ENCODE data around the gene TMEM119.
"Not testable (repeated sequence)": the region's sequence is repeated elsewhere in the genome, so short reads cannot be mapped to it uniquely, and the experiment has no call there.

Gene TMEM119

DNA sequence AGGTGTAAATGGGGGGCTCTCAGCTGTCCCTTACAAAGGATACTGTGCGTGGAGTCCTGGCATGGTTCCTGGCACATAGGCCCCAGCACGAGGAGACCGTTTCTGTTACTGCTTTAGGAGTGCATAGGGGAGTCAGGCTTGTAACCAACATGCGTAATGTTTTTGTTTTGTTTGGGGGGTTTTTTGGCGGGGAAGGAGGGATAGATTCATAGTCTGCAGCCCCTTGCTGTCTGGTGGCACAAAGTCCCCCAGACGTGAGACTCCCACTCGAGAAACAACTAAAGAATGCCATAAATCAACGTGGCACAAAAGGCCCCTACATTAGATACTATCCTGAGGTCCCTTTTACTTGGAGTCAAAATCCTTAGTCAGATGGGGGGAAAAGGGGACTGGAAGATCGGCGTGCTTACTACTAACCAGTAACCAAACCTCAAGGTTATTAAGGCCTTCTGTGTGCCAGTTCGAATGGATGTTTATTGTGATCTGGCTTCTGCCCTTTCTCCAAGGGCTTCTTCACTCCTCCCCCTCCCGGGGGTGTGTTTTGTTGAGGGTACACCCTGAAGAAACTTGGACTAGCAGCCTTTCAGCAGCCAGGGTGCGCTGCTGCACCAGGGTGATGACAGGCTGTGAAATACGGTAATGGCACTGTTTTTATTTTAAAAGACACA is 34.6 kb downstream of the TMEM119 start:
- DNase-seq, result peak; percentile 64

DNA sequence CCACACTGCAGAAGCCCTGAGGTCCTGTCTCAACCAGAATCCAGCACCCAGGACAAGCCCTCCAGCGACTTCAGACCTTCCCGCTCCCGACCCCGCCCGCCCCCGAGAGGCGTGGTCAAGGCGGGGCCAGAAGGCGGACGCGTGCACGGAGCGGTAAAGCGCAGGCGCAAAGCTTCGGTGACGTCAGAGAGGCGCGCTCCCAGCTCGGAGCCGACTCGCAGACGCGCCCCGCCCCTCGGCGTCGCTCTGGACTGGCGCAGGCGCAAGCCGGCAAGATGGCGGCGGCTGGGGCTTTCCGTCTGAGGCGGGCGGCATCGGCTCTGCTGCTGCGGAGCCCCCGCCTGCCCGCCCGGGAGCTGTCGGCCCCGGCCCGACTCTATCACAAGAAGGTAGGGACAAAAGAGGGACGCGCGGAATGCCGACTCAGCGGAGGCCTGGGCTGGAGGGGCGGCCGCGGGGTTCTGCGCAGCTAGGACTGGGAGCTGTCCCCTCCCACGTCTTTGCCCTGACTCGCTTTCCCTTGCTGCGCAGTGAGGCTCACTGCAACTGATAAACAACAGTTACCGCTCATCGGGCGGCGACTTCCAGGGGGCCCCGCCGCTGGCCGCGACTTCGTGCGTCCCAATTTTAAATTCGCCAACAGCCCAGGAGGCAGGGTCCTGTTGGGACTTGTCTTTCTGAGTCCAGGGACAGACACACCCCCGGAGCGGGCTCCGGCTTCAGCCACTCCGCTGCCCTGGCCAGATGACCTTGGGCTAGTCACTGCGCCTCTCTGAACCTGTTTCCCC is 35.3 kb downstream of the TMEM119 start, which contains the start of gene ISCU:
Gene ISCU, plus strand, starts transcription at position 249 of the 788 bp plus-strand sequence. Its CDS starts 27 bp downstream, at position 276.
- peak; percentile 94 for DNase-seq

DNA sequence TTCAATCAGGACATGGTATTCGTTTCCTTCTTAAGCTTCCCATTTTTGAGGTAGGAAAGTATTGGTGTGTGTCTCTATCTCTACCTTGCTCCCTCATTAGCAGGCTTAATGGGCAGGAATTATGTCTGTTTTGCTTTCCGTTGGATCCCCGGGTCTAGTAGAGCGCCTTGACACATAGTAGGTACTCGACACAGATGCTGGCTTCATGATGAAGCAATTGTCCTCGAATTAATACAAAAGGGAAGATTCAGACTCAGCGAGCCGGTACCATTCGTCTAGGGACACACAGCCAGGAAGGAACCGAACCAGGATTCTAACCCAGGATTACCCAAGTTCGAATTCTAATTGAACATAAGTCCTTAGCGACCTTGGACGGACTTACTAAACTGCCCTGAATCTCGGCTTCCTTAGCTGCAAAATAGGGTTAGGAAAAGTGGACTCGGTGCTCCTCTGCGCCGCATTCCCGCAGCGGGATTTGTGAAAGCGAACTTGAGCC is 36.0 kb downstream of the TMEM119 start:
- DNase-seq, result no peak

DNA sequence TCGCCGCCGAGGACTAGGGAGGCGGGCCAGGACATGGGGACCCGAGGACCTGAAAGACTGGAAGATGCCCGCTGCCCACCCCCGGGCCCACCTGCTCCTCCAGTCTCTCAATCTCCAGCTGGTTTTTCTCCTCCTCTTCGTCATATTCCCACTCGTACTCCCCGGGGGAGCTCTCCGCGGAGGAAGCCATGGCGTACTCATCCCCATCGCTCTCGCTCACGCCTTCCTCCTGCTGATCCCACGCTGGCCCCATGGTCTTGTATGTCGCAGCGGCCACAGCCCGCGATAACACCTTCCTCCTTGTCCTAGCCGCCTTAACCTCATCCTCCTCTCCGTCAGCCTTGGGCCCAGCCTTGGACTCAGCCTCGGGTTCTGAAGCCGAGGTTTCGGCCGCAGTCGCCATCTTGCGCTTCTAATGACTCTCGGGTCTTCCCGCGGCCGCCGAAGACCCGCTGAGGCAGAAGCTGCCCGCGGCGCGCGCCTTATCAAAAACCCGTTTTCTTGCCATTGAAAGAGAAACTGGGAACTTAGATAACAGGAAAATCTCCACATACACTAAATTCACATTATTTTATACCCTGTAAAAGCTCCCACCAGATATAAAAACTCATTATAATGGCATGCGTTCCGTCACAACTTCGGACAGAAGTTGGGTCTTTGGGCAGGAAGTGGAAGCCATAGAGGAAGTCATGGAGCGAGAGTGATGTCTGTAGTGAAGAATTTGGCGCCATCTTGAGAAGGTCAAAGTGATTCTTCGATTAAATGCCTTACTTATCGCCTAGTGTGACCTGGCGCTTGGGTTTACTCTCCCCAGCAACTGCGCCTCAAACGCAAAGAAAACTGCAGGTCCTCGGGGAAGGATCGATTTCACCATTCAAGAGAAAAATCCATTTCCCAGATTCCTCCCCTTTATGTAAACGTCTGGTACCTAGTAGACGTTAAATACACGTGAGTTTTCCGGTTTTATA is 36.8 kb downstream of the TMEM119 start, which contains the start of gene SART3:
Gene SART3, minus strand, starts transcription at position 422 of the 968 bp plus-strand sequence. Its CDS starts 19 bp downstream, at position 403.
- peak; percentile 60 for DNase-seq

DNA sequence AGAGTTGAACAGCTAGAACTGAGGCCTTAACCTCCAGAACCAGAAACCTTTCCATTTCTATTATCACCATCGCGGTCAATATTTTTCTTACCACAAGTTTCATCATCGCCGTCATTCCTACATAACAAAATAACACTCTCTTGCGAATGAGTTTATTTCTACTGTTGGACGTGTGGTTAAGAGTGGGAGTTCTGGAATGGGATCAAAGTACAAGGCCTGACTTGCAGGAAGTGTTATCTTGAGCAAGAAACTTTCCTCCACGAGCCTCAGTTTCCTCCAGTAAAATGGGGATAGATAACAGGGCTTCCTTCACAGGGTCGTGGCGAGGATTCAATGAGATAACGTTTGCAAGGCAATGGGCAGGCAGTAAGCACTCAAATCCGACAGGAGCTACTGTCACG is 37.6 kb downstream of the TMEM119 start:
- DNase-seq, result no peak

DNA sequence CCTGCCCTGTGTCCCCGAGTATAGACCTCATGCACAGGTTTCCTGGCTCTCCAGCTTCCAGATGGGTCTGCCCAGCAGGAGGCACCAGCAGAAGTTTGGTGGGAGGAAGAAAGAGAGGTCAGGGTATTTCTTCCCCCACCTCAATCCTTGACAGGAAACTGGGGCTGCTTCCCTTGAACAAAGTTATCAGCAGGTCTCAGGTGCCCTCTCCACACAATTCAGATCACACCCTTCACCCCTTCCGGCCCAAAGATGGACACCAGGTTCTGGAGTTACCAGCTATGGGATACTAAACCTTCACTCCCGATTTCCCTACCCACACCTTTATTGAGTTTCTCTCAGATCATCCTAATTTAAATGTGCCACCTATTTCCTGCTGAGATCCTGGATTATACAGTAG is 38.1 kb downstream of the TMEM119 start:
- no peak for DNase-seq

DNA sequence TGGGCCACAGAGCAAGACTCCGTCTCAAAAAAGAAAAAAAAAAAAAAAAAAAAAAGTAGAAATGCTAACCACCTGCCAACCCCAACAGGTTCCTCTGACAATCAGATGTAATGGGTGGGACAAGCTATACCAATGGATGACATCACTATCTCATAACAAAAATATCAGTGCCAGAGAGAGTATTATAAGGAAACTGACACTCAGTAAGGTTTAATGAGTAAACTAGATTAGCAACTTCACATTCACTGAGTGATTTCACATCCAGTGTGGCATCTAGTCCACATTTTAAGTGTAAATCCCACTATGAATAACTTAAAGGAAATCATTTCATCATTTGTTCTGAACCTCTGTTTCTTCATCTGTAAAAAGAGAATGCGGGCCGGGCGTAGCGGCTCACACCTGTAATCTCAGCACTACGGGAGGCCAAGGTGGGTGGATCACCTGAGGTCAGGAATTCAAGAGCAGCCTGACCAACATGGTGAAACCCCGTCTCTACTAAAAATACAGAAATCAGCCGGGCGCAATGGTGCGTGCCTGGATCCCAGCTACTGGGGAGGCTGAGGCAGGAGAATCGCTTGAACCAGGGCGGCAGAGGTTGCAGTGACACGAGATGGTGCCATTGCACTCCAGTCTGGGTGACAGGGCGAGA is 38.8 kb downstream of the TMEM119 start:
- no peak for DNase-seq

DNA sequence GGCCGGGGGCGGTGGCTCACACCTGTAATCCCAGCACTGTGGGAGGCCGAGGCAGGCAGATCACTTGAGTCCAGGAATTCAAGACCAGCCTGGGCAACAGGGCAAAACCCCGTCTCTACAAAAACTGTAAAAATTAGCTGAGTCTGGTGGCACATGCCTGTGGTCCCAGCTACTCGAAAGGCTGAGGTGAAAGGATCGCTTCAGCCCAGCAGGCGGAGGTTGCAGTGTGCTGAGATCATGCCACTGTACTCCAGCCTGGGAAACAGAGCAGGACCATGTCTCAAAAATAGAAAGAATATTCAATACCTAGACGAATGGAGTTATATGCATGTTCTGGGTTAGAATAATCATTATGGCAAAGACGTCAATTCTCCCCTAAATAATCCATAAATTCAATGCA is 42.5 kb downstream of the TMEM119 start:
- DNase-seq, result not testable (repeated sequence)

DNA sequence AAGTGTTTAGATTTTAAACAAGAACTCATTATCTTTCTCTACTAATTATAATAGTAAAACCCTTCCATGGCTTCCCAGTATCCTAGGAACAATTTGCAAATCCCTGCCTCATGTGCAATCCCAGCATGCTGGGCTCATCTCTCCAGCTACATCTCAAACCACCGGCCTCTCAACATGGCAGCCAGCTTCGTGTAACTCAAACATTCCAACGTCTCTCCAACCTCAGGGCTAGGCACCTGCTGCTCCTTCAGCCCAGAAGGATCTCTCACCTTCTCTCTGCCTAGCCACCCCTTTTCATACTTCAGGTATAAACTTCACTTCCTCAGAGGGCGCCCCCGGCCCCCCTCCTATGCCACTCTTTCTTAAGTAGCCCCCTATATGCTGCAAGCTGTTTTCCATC is 44.1 kb downstream of the TMEM119 start:
- DNase-seq, result no peak

DNA sequence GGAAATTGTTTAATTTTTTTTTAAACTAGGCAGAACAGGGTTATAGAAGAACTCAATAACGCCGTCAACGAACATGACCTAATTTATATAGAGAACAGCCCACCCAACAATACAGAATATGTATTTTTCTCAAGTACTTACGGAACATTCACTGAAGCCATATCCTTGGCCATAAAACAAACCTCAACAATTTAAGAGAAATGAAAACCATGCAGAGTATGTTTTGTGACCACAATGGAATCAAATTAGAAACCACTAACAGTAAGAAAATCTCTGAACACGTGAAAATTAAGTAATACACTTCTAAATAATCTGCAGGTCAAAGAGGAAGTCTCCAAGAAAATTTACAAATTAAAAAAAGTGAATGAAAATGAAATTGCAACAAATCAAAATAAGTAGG is 46.3 kb downstream of the TMEM119 start:
- no peak for DNase-seq

DNA sequence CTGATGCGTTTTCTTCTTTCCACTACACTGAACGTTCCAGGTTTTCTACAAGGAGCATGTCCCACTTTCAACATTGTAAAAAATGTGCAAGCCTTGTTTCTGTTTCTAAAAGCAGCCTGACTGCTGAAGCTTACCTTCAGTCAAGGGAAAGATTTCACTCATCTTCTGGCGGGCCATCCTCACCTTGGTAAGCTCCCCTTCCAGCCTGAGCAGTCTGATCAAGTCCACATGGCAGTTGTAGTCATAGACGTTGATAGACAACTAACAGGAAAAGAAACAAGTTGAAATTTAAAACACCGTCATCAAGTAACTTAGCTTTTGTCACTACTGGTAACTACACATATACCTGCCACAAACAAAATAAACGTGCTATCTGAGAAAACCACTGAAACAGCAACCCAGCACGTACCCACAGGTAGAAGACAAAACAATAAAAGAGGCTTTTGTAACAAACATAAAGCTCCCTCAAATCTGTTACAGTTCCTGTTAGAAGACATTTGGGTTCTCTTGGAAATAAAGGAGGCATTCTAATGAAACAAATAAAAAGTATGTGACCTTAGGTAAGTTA is 48.8 kb downstream of the TMEM119 start:
- DNase-seq, result no peak

DNA sequence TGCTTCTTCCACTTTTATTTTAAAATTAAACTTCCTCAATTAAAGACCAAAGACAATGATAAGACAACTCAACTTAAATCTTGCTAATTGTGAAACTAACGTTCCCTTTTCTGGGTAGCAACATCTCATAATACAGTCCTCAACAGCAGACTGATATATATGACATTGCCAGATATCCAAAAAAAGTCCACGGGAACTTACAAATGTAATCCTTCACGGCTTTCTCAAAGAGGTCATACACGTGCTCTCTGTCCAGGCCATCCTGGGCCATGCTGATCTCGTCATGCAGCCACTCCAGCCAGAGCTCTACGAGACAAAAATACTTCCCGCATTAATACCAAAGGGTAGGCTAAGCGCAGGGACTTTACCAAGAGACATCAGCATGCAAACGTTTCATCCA is 50.2 kb downstream of the TMEM119 start:
- no peak for DNase-seq

DNA sequence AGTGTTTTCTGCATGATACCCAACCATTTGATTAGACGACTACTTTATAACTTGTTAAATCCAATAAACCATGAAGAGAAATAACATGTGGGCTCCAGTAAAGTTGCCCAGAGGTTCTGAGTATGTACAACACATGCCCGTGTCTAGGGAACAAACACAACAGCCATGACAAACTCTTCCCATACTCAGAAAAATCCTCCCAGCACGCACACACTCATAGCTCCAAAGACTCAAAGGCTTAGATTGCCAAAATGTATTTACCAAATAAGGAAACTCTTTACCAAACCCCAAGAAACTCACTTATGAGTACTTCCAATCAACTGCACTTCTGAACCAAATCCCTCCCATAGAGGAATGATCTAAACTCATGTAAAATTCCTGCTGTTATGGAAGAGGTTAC is 54.2 kb downstream of the TMEM119 start:
- DNase-seq, result no peak

DNA sequence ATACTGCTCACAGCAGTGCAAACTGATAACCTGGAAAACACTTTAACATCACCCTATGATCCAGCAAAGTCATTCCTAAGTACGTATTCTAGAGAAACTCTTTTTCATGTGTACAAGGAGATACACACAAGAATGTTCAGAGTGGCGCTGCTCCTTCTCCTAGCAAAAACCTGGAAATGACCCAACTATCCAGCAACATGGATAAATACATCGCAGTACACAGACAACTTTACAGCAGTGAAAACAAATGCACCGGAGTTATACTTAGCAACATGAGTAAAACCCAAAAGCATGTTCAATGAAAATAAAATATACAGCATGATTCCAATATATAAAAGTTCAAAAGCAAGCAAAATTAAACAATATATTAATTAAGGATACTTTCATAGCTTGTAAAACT is 55.6 kb downstream of the TMEM119 start:
- DNase-seq, result no peak

Measured in NK-92 treated with Interleukin-12 subunit alpha and Interleukin-12 subunit beta, amount 100 ng/mL, for 24 hours (cell line).